Neutrophil (primary cell): Measurements from ENCODE around the gene WDFY1.
A peak's percentile ranks its signal among the peaks of the same experiment; 100 is the strongest.

Experiments used
- H3K27ac ChIP-seq: fragments of 200-600 bp; sonication (generic); 2 replicates; pipeline ENCODE4 v1.5.1; 2016; ENCODE audit warnings: mild to moderate bottlenecking, moderate library complexity
- H3K27me3 ChIP-seq: fragments of 200-600 bp; sonication (generic); 2 replicates; pipeline ENCODE4 v1.6.0; 2016; ENCODE audit warnings: mild to moderate bottlenecking
- H3K36me3 ChIP-seq: fragments of 200-600 bp; sonication (generic); 2 replicates; pipeline ENCODE4 v1.5.1; 2017
- H3K4me1 ChIP-seq, 2 experiments: fragments of 200-600 bp in 1 of 2; sonication (generic) in 1 of 2; 1 replicate in 1 of 2; 2 replicates in 1 of 2; pipeline versions ENCODE4 v1.5.1 to v1.6.1; 2013 to 2016; ENCODE audit warnings: low read depth in 1 of 2, low read length in 1 of 2, mild to moderate bottlenecking in 1 of 2, moderate library complexity in 1 of 2; ENCODE audit not compliant: control insufficient read depth in 1 of 2, insufficient read depth in 1 of 2
- H3K4me3 ChIP-seq, 2 experiments: fragments of 200-600 bp in 1 of 2; sonication (generic) in 1 of 2; 1 replicate in 1 of 2; 2 replicates in 1 of 2; pipeline ENCODE4 v1.5.1; 2013 to 2016; ENCODE audit warnings: low read depth in 1 of 2, low read length in 1 of 2, mild to moderate bottlenecking in 1 of 2, moderate library complexity in 1 of 2
- H3K9me3 ChIP-seq: fragments of 200-600 bp; sonication (generic); 2 replicates; pipeline ENCODE4 v1.5.1; 2016
- CTCF ChIP-seq: fragments of 200-600 bp; sonication (generic); IDR thresholded peaks from 2 replicates; pipeline ENCODE4 v1.5.1; 2016; ENCODE audit warnings: antibody characterized with exemption

Gene WDFY1

GRCh38 chr2:223970343-223971128 lies 25.4 kb upstream of the WDFY1 start:
- Histone ChIP-seq H3K27me3 (no peaks in the 10 kb centered on the region), H3K36me3 (peaks cover 32% of the 10 kb centered on the region), H3K4me3 (no peak overlapping the region), H3K4me1 (peaks cover 0 to 2% of the 10 kb centered on the region in 2 experiments), H3K27ac (no peak overlapping the region), H3K9me3 (no peaks in the 10 kb centered on the region)
- peak; percentile 85 for TF ChIP-seq CTCF

- Histone ChIP-seq H3K27ac (no peak overlapping the region), H3K36me3 (peaks cover 37% of the 10 kb centered on the region), H3K4me3 (no peak overlapping the region), H3K4me1 (peaks cover 0 to 2% of the 10 kb centered on the region in 2 experiments), H3K9me3 (no peaks in the 10 kb centered on the region), H3K27me3 (no peaks in the 10 kb centered on the region)
- TF ChIP-seq CTCF: no peak
Measured at GRCh38 chr2:223969856-223970255, 24.7 kb upstream of the WDFY1 start.

- no peaks in the 10 kb centered on the region for H3K9me3 ChIP-seq
- no peak overlapping the region for H3K27ac ChIP-seq
- no peaks in the 10 kb centered on the region for H3K27me3 ChIP-seq
- H3K4me3 ChIP-seq: no peak overlapping the region
- no peak for TF ChIP-seq CTCF
- peaks cover 0 to 2% of the 10 kb centered on the region in 2 experiments for H3K4me1 ChIP-seq
- peaks cover 42% of the 10 kb centered on the region for H3K36me3 ChIP-seq
Measured at GRCh38 chr2:223969315-223969714, 24.2 kb upstream of the WDFY1 start.

GRCh38 chr2:223967981-223968380 lies 22.8 kb upstream of the WDFY1 start:
- no peaks in the 10 kb centered on the region for H3K27me3 ChIP-seq
- H3K4me1 ChIP-seq: peaks cover 0 to 2% of the 10 kb centered on the region in 2 experiments
- H3K27ac ChIP-seq: no peak overlapping the region
- H3K36me3 ChIP-seq: peaks cover 49% of the 10 kb centered on the region
- no peaks in the 10 kb centered on the region for H3K9me3 ChIP-seq
- no peak overlapping the region for H3K4me3 ChIP-seq
- no peak for TF ChIP-seq CTCF

GRCh38 chr2:223959688-223960087 lies 14.6 kb upstream of the WDFY1 start:
- peak overlapping the region; percentile 7 for H3K27ac ChIP-seq

More at GRCh38 chr2:223959688-223960087, 14.6 kb upstream of the WDFY1 start:
- TF ChIP-seq CTCF: no peak
- Histone ChIP-seq H3K4me1 (peaks cover 38 to 55% of the 10 kb centered on the region in 2 experiments), H3K9me3 (no peaks in the 10 kb centered on the region), H3K27me3 (no peaks in the 10 kb centered on the region), H3K4me3 (no peak overlapping the region), H3K36me3 (peaks cover 37% of the 10 kb centered on the region)
